ENCODE measurements around the gene MAPK4. TPM values are rescaled to one million over a fixed set of nuclear protein-coding genes. Genes with fewer than 3 reads are reported as not detected.
"Not testable (repeated sequence)": the region's sequence is repeated elsewhere in the genome, so short reads cannot be mapped to it uniquely, and the experiment has no call there.

Gene MAPK4
- total RNA-seq, 1 experiment from 2014 or later = not detected

DNA sequence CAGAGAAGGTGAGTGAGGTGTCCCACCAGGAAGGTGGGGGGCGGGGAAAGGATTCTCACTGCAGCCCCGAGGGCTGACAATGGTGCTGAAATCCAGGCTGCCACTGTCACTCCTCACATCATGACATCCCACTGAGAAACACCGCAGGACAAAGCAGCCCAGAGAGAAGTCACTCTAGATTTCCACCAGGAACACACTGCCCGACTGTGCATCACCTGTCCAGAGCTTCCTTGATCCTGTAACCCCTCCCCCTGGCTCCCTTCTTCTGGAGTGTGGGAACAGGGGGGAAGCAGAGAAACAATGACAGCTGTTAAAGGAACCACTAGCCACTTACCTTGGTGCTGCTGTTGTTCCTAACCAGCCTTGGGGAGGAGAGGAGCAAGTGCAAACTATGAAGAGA is 190.1 kb downstream of the MAPK4 start:
- DNase-seq (ENCODE audit: low read depth) = no peak

DNA sequence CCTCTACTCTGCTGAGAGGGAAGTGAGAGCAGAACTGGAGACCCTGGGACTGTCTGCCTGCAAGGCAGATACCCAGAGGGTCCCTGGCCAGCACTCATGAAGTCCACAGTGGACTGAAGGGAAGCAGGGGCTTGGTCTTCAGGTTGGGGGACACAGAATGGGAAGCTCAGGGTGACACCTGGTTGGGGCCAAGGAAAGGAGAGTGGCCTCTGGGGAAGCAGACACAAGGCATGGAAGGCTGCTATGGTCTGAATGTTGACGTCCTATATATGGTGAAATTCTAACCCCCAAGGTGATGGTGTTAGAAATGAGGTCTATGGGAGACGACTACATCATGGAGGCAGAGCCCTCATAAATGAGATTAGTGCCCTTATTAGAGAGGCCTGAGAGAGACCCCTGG is 190.7 kb downstream of the MAPK4 start:
- no peak for DNase-seq (ENCODE audit: low read depth)

DNA sequence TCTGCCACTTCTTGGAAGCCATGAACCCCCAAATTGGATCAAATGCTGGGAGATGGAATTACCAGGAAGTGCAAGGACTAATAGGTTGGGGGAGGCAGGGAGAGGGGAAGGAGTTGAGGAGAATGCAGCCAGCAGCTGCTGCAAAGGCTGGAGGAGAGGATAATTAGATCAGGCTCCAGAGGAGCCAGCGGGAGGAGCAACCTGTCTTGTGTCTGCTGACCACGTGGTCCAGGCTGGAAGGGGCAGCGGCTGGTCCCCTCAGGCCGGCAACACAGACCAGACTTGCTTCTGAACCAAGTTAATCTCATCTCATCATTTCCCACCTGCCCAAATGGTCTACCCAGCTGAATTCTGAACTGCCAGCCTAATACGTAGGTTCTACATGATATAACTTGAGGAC is 191.6 kb downstream of the MAPK4 start:
- DNase-seq (ENCODE audit: low read depth) = no peak

- no peak for DNase-seq (ENCODE audit: low read depth)
Observed at GRCh38 chr18:50751947-50752346, 192.1 kb downstream of the MAPK4 start.

GRCh38 chr18:50753311-50753710 is 193.4 kb downstream of the MAPK4 start:
- no peak for DNase-seq (ENCODE audit: low read depth)

DNA sequence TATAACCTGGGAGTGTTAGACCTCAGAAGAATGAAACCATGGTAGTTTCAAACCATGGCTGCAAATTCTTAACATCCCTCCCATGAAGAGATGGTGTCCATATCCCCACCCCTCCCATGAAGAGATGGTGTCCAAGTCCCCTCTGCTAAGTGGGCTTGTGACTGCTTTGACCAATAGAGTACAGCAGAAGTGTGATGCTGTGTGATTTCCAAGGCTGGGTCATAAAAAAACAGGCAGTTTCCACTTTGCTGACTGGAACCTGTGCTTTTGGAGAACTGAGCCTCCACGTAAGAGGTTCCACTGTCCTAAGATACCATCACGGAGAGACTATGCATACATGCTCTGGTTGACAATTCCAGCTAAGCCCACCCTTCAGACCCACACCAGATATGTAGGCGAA is 194.4 kb downstream of the MAPK4 start:
- no peak for DNase-seq (ENCODE audit: low read depth)

DNA sequence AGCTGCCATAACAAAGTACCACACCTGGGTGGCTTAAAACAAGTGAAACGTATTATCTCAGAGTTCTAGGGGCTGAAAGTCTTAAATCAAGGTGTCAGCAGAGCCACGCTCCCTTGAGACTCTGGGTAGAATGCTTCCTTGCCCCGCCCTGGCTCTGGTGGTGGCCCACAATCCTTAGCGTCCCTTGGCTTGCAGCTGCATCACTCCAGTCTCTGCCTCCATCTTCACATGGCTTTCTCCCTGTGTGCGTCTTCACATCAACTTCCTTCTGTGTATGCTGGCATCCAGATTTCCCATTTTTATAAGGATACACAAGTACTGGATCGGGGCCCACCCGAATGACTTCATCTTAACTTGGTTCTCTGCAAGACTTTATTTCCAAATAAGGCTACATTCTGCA is 197.5 kb downstream of the MAPK4 start:
- no peak for DNase-seq (ENCODE audit: low read depth)

DNA sequence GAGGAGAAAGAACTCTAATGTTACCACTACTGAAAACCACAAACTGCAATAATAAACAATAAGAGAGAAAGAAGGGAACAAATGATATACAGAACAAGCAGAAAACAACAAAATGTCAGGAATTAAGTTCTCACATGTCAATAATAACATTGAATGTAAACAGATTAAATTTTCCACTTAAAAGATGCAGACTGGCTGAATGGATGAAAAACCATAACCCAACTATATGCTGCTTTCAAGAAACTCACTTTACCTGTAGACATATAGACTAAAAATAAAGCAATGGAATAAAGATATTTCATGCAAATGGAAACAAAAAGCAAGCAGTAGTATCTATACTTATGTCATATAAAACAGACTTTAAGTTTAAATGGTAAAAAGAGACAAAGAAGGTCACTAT is 209.6 kb downstream of the MAPK4 start:
- DNase-seq (ENCODE audit: low read depth) = no peak

DNA sequence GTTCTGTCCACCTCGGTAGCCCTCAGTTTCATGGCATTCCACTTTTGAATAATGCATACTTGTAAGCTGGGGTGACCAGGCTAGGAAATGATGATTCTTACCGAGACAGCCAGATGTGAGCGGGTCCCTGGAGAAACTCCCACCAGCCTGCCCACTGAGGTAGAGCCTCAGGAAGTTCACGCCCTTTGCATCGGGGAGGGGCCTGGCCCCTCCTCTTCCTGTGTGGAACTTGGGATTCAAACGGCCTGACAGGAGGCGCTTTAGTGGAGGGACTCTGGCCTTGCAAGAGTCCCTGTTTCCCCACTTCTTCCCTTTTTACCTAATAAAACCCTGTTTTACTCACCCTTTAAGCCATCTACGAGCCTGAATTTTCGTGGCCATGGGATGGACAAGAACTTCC is 215.3 kb downstream of the MAPK4 start:
- DNase-seq (ENCODE audit: low read depth) = no peak

DNA sequence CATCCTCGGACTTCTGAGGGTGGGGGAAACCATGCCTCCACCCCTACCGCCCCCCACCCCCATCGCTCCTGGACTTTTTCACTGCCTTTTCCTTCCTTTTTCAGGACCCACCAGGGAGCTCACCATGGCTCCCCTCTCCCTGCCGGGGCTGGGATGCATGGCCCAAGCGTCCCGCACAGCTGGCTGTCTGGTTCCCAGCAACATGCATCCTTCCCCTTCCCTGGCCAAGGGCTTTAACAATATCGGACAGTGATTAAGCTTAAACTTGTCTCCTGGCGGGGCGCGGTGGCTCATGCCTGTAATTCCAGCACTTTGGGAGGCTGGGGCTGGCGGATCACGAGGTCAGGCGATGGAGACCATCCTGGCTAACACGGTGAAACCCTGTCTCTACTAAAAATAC is 215.8 kb downstream of the MAPK4 start:
- no peak for DNase-seq (ENCODE audit: low read depth)

GRCh38 chr18:50776383-50776782 is 216.5 kb downstream of the MAPK4 start:
- no peak for DNase-seq (ENCODE audit: low read depth)

GRCh38 chr18:50779021-50779420 is 219.1 kb downstream of the MAPK4 start:
- not testable (repeated sequence) for DNase-seq (ENCODE audit: low read depth)

Other genes starting within 250 kb of the MAPK4 start
- 36.4 and 37.9 TPM in 2 replicates for gene SKA1, start 185.0 kb upstream of the MAPK4 start, total RNA-seq (2014; rRNA removed; shearing (Covaris generic))